Spleen (tissue), 11 donors: ENCODE results near the gene TRABD2B. TPM values are rescaled to one million over a fixed set of nuclear protein-coding genes. Genes with fewer than 3 reads are reported as not detected.

Source experiments
- DNase-seq: peaks from one replicate; pipeline ENCODE4 v3.0.0-alpha.2; 2020
- H3K27ac ChIP-seq, 8 donors: fragments of 200-600 bp; sonication (generic) in 7 of 8; 1 replicate in 4 of 8; 2 replicates in 4 of 8; pipeline versions ENCODE4 v1.5.0 to v1.8.0; 2016 to 2021; ENCODE audit warnings: inconsistent platforms in 4 of 8, mild to moderate bottlenecking in 4 of 8, moderate library complexity in 1 of 8
- H3K27me3 ChIP-seq, 7 donors: fragments of 200-600 bp; sonication (generic) in 6 of 7; replicated peaks in 1 of 7; 1 replicate in 4 of 7; 2 replicates in 3 of 7; pipeline versions ENCODE4 v1.5.0 to v1.8.0; 2016 to 2021; ENCODE audit warnings: inconsistent platforms in 3 of 7, mild to moderate bottlenecking in 1 of 7
- H3K36me3 ChIP-seq, 6 donors: fragments of 200-600 bp; sonication (generic) in 5 of 6; 1 replicate in 4 of 6; 2 replicates in 2 of 6; pipeline versions ENCODE4 v1.5.0 to v1.8.0; 2016 to 2021; ENCODE audit warnings: inconsistent platforms in 2 of 6
- H3K4me1 ChIP-seq, 6 donors: fragments of 200-600 bp; sonication (generic) in 5 of 6; 1 replicate in 3 of 6; 2 replicates in 3 of 6; pipeline versions ENCODE4 v1.5.0 to v1.8.0; 2016 to 2021; ENCODE audit warnings: inconsistent platforms in 3 of 6
- H3K4me3 ChIP-seq, 8 donors: fragments of 200-600 bp; sonication (generic) in 7 of 8; 1 replicate in 4 of 8; 2 replicates in 4 of 8; pipeline versions ENCODE4 v1.5.0 to v1.8.0; 2016 to 2021; ENCODE audit warnings: inconsistent platforms in 4 of 8, mild to moderate bottlenecking in 4 of 8, moderate library complexity in 2 of 8
- H3K9me3 ChIP-seq, 8 donors: fragments of 200-600 bp; sonication (generic) in 7 of 8; 1 replicate in 4 of 8; 2 replicates in 4 of 8; pipeline versions ENCODE4 v1.5.0 to v1.8.0; 2016 to 2021; ENCODE audit warnings: inconsistent platforms in 4 of 8
- POLR2A ChIP-seq, 3 donors: fragments of 450-650 bp; IDR thresholded peaks; one replicate each; pipeline ENCODE4 v1.5.1; 2017; ENCODE audit warnings: antibody characterized with exemption in 3 of 3, mild to moderate bottlenecking in 1 of 3
- POLR2AphosphoS5 ChIP-seq, 3 donors: sonication (generic); formaldehyde crosslinking; IDR thresholded peaks; one replicate each; pipeline ENCODE4 v1.5.1; 2017; ENCODE audit warnings: antibody characterized with exemption in 3 of 3
- WGBS, 5 donors: extraction: QIAGEN DNeasy Blood & Tissue Kit in 3 of 5; methylation state at CpG; one replicate each; pipeline versions ENCODE4 v1.1.5 to v1.1.7; 2013 to 2018; 5-methylcytosine and 5-hydroxymethylcytosine counted together
- intact Hi-C: fragments of 100-400 bp; cut with DNase I; formaldehyde crosslinking; loops from one replicate; pipeline ENCODE4 v1.15.0; 2023; ENCODE audit warnings: low total_unique reads
- polyA plus RNA-seq, 3 donors: library from polyadenylated mRNA; stranded (reverse); fragments of 200-250 nt; gene quantifications; one replicate each; pipeline ENCODE4 v1.2.1, GENCODE V29; 2013
- total RNA-seq, 7 donors: library from RNA; depleted of rRNA in 3 of 7; stranded (reverse); fragments of >200 nt in 3 of 7; fragmentation: NEBNext Ultra II Directional in 4 of 7; extraction: Animal tissue kit (Norgen Biotek cat#: 25700) in 4 of 7; gene quantifications; one replicate each; pipeline versions ENCODE4 v1.1.0 to v1.2.1, GENCODE V29; 2016 to 2021
- TF ChIP-seq, protein P1 (sequence below), 11 experiments: fragments of 200-600 bp in 7 of 11; fragments of 450-650 bp in 4 of 11; sonication (generic) in 4 of 11; IDR thresholded peaks in 8 of 11; conservative IDR thresholded peaks in 3 of 11; 1 replicate in 7 of 11; 2 replicates in 4 of 11; pipeline versions ENCODE4 v1.4.0 to v1.8.0; 2016 to 2021; ENCODE audit warnings: antibody characterized with exemption in 11 of 11, inconsistent platforms in 4 of 11, mild to moderate bottlenecking in 1 of 11
- donor health status: healthy with polysubstance abuse.
- donor health status: DM: no; HTN: no; CAD: no; lungs with moderate emphysema.
- donor health status: DM: no; HTN: no; CAD: no.
- donor health status: Bipolar disorder and iron deficiency.
- donor health status: healthy.
- donor health status: DM: no; HTN: no; CAD: no.
- donor health status: DM: yes; HTN: yes; CAD: no.

Gene TRABD2B
- total and polyA plus RNA-seq, 10 donors = 0.11 to 3.5 (median 0.64) TPM

DNA sequence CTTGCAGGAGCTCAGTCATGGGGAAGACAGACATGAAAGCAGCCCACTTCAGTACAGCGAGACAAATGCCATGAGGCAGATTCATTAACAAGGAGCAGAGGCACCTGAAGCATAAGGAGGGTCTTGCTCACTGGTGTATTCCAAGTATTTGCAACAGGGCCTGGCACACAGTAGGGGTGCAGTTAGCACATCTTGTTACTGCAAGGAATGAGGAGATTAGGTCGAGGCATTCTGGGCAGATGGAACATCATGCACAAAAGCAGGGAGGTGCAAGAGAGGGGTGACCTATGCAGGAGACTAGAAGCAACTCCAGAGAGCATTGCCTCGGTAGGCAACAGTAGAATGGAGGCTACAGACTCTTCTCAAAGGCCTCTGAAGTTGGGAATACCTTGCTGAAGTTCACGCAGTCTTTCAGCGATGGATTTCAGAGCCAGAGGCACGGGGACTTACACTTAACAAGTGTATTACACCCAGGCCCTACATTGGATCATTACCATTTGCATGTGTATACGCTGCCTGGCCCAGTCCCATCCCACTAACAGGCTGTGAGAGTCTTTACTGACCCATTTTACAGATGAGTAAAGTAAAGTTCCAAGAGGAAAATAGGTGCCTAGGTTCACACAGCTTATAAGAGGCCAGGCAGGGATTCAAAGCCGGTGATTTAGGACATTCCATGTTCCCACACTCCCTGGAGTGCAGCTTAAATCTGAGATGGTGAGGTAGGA lies 82.1 kb downstream of the TRABD2B start:
- no peak overlapping the region for H3K4me3 ChIP-seq
- TF ChIP-seq, protein P1, sequence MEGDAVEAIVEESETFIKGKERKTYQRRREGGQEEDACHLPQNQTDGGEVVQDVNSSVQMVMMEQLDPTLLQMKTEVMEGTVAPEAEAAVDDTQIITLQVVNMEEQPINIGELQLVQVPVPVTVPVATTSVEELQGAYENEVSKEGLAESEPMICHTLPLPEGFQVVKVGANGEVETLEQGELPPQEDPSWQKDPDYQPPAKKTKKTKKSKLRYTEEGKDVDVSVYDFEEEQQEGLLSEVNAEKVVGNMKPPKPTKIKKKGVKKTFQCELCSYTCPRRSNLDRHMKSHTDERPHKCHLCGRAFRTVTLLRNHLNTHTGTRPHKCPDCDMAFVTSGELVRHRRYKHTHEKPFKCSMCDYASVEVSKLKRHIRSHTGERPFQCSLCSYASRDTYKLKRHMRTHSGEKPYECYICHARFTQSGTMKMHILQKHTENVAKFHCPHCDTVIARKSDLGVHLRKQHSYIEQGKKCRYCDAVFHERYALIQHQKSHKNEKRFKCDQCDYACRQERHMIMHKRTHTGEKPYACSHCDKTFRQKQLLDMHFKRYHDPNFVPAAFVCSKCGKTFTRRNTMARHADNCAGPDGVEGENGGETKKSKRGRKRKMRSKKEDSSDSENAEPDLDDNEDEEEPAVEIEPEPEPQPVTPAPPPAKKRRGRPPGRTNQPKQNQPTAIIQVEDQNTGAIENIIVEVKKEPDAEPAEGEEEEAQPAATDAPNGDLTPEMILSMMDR (IDR thresholded peaks at IDR 0.05 in 8 of 11, conservative IDR thresholded peaks at IDR 0.05 in 3 of 11) = no peak
- TF ChIP-seq POLR2AphosphoS5 (IDR thresholded peaks at IDR 0.05) (no peak), POLR2A (IDR thresholded peaks at IDR 0.05) (no peak)
- WGBS, 5 donors = 81 to 95% (median 85%) methylated on average over 8 of the region's 8 CpGs
- H3K4me1 ChIP-seq = peaks cover 0 to 15% (median 0%) of the 10 kb centered on the region in 6 donors
- H3K9me3 ChIP-seq = no peaks in the 10 kb centered on the region
- H3K27ac ChIP-seq = no peak overlapping the region
- H3K27me3 ChIP-seq = peaks cover 0 to 30% (median 0%) of the 10 kb centered on the region in 7 donors
- intact Hi-C loops = no loop called here
- no peak for DNase-seq
- H3K36me3 ChIP-seq = no peaks in the 10 kb centered on the region

DNA sequence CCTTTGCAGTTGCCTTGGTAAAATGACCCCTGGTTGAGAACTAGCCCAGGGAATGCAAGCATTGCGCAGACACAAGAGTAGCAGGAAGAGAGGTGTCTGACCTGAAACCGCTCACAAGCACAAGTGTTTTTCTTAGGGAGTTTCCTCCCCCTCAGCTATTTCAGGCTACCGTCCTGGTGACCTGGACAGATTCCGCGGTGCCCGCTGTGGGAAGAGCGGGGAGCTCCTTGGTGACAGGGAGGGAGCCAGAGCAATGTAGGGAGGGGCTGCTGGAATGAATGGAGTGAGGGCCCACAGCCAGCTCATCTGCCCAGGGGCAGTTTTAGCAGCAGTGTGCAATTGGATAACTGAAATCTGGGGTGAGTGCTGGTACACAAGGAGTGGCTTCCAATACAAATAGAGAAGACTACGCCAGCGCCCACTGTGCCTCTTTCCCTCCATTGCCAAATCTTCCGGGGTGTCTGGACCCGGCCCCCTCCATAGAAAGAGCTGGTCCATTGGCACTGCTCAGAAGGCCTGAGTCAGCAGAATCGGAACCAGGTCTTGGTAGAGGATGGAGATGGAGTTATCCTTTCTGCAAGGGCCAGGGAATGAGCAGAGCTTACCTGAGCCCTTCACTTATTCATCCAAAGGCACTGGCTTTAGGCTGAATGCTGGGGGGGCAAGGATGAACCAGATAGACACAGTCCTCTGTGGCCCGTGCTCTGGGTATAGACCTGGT lies 82.8 kb downstream of the TRABD2B start:
- Histone ChIP-seq H3K27ac (no peak overlapping the region), H3K4me3 (no peak overlapping the region), H3K36me3 (no peaks in the 10 kb centered on the region), H3K9me3 (no peaks in the 10 kb centered on the region), H3K27me3 (peaks cover 0 to 22% (median 0%) of the 10 kb centered on the region in 7 donors), H3K4me1 (peaks cover 0 to 14% (median 0%) of the 10 kb centered on the region in 6 donors)
- TF ChIP-seq, protein P1 (IDR thresholded peaks at IDR 0.05 in 8 of 11, conservative IDR thresholded peaks at IDR 0.05 in 3 of 11) = no peak
- TF ChIP-seq POLR2A (IDR thresholded peaks at IDR 0.05) (no peak), POLR2AphosphoS5 (IDR thresholded peaks at IDR 0.05) (no peak)
- DNase-seq = no peak
- intact Hi-C loops = no loop called here
- 89 to 96% (median 93%) methylated on average over 12 to 13 of the region's 13 CpGs for WGBS, 5 donors

DNA sequence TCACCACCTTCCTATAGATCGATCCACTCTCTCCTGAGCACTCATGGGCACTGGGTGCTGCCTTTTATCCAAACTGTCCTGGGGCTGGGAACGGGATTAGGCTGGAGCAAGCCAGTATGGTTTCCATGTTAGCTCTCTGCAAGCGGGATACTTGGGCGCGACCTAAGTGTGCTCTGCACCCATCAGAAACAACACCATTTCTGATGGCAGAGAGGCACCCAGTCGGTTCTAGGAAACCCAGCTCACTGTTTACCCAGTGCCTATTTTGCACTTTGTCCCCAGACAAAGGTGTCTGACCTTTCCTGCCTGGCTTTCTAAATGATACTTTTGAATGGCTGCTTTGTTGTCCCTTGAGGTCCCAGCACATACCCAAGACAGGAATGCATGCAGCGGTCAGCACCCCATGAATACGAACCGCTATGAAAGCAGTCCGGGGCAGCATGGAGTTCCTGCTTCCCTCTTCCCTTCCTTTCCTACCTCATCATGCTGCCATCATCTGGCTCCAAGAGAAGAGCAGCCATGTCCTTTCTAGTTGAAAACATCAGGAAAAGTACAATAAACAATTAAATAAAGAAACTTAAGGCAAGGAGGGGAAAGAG lies 83.9 kb downstream of the TRABD2B start:
- intact Hi-C loops = no loop called here
- TF ChIP-seq POLR2A (IDR thresholded peaks at IDR 0.05) (no peak), POLR2AphosphoS5 (IDR thresholded peaks at IDR 0.05) (no peak)
- TF ChIP-seq, protein P1 (IDR thresholded peaks at IDR 0.05 in 8 of 11, conservative IDR thresholded peaks at IDR 0.05 in 3 of 11) = no peak
- H3K9me3 ChIP-seq = no peaks in the 10 kb centered on the region
- H3K4me1 ChIP-seq = peaks cover 0 to 3% (median 0%) of the 10 kb centered on the region in 6 donors
- no peak for DNase-seq
- WGBS, 5 donors = 89 to 95% (median 94%) methylated on average over 10 of the region's 10 CpGs
- H3K36me3 ChIP-seq = no peaks in the 10 kb centered on the region
- H3K27me3 ChIP-seq = peaks cover 0 to 25% (median 0%) of the 10 kb centered on the region in 7 donors
- H3K27ac ChIP-seq = no peak overlapping the region
- no peak overlapping the region for H3K4me3 ChIP-seq

DNA sequence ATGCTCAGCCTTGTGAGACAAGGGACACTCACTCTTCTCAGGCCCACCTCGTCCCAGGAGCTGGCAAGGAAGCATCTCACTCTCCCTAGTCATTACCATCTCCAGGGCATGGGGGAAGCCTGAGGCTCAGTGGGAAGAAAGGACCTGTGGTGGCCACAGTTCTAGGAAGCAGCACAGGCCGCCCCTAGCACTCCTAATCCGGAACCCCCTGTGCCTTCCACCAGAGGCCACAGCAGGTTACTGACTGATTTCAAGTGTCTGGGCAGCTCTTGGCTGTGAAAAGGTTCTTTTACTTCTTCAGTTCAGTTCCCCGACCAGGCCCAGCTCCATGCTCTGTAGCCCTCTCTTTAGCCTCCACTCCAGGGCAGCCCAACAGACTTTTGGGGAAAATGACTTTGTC lies 84.4 kb downstream of the TRABD2B start:
- H3K9me3 ChIP-seq = no peaks in the 10 kb centered on the region
- no peaks in the 10 kb centered on the region for H3K36me3 ChIP-seq
- H3K4me1 ChIP-seq = no peaks in the 10 kb centered on the region
- H3K4me3 ChIP-seq = no peak overlapping the region
- H3K27ac ChIP-seq = no peak overlapping the region
- no peak for DNase-seq
- WGBS, 5 donors = 33 to 61% (median 39%) methylated on average over 3 to 4 of the region's 4 CpGs
- TF ChIP-seq, protein P1 (IDR thresholded peaks at IDR 0.05 in 8 of 11, conservative IDR thresholded peaks at IDR 0.05 in 3 of 11) = no peak
- TF ChIP-seq POLR2A (IDR thresholded peaks at IDR 0.05) (no peak), POLR2AphosphoS5 (IDR thresholded peaks at IDR 0.05) (no peak)
- peaks cover 0 to 26% (median 0%) of the 10 kb centered on the region in 7 donors for H3K27me3 ChIP-seq
- intact Hi-C loops = no loop called here
